Upper lobe of right lung (tissue), 1 donor: ENCODE data around the gene GLT6D1. TPM values are rescaled to one million over a fixed set of nuclear protein-coding genes. Genes with fewer than 3 reads are reported as not detected.

Source experiments
- ATAC-seq: fragments of 200-7000 bp; cut with Tn5 transposase; one replicate; pipeline ENCODE4 v1.9.1; 2020; ENCODE audit warnings: mild to moderate bottlenecking, moderate library complexity
- DNase-seq: peaks from one replicate; pipeline ENCODE4 v3.0.0-alpha.2; 2020
- H3K27ac ChIP-seq: fragments of 200-600 bp; one replicate; pipeline ENCODE4 v1.8.0; 2022
- H3K27me3 ChIP-seq: fragments of 200-600 bp; one replicate; pipeline ENCODE4 v1.8.0; 2022; ENCODE audit warnings: mild to moderate bottlenecking
- H3K36me3 ChIP-seq: fragments of 200-600 bp; one replicate; pipeline ENCODE4 v1.8.0; 2022
- H3K4me1 ChIP-seq: fragments of 200-600 bp; one replicate; pipeline ENCODE4 v1.8.0; 2022
- H3K4me3 ChIP-seq: fragments of 200-600 bp; one replicate; pipeline ENCODE4 v1.8.0; 2022; ENCODE audit warnings: mild to moderate bottlenecking
- H3K9me3 ChIP-seq: fragments of 200-600 bp; one replicate; pipeline ENCODE4 v1.8.0; 2022
- intact Hi-C: fragments of 100-400 bp; cut with DNase I; formaldehyde crosslinking; loops from one replicate; pipeline ENCODE4 v1.11.0; 2022
- total RNA-seq: library from RNA; stranded (reverse); fragmentation: NEBNext Ultra II Directional; extraction: Animal tissue kit (Norgen Biotek cat#: 25700); gene quantifications from one replicate; pipeline ENCODE4 v1.2.1, GENCODE V29; 2021
- TF ChIP-seq, protein P1 (sequence below): fragments of 200-600 bp; IDR thresholded peaks from one replicate; pipeline ENCODE4 v1.8.0; 2022; ENCODE audit warnings: antibody characterized with exemption
- donor health status: DM: no; HTN: yes; CAD: no; lungs with severe emphysema.

Gene GLT6D1
- total RNA-seq, 1 donor from 2014 or later = not detected

DNA sequence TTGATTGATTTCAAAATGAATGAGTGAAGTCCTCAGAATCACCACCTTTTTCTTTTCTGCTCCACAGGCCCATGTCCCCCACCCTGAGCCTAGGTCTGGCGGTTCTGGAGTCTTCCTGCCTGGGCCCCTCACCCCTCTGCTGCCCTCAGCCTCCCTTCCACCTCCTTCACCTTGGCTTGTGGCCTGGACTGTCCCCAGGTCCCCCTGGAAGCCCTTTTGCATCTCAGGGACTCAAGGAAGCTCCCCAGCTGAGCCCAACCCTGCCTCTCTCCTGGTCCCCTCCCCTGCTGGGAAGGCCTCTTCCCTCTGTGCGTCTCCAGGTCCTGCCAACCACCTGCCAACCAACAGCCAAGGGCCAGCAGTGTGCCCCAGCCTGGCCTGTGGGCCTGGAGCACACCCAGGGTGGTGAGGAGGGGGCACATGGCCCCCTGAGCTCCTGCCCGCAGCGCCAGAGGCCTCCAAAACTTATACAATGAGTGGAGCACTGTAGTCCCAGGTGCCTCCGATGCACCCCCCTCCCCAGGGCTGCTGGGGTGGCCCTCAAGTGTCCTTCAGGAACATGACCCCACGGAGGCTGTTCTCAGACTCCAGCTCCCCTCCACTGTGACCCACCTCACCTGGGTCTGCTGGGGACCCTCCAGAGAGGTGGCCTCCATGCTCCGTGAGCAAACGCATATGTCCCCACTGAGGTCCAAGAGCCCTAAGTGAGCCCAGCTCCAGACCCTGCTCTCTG is 20.3 kb downstream of the GLT6D1 start:
- H3K27me3 ChIP-seq = peaks cover 29% of the 10 kb centered on the region

GRCh38 chr9:135617991-135618411 is 21.3 kb downstream of the GLT6D1 start:
- Histone ChIP-seq H3K9me3 (no peaks in the 10 kb centered on the region), H3K27me3 (peaks cover 31% of the 10 kb centered on the region), H3K36me3 (no peaks in the 10 kb centered on the region), H3K4me1 (no peaks in the 10 kb centered on the region), H3K27ac (no peak overlapping the region), H3K4me3 (no peak overlapping the region)
- DNase-seq = no peak
- TF ChIP-seq, protein P1, sequence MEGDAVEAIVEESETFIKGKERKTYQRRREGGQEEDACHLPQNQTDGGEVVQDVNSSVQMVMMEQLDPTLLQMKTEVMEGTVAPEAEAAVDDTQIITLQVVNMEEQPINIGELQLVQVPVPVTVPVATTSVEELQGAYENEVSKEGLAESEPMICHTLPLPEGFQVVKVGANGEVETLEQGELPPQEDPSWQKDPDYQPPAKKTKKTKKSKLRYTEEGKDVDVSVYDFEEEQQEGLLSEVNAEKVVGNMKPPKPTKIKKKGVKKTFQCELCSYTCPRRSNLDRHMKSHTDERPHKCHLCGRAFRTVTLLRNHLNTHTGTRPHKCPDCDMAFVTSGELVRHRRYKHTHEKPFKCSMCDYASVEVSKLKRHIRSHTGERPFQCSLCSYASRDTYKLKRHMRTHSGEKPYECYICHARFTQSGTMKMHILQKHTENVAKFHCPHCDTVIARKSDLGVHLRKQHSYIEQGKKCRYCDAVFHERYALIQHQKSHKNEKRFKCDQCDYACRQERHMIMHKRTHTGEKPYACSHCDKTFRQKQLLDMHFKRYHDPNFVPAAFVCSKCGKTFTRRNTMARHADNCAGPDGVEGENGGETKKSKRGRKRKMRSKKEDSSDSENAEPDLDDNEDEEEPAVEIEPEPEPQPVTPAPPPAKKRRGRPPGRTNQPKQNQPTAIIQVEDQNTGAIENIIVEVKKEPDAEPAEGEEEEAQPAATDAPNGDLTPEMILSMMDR = no peak
- intact Hi-C loops = no loop called here
- no peak for ATAC-seq

More for the DNA sequence above, 20.3 kb downstream of the GLT6D1 start:
- H3K4me3 ChIP-seq = no peak overlapping the region
- no peak for ATAC-seq
- no peak for DNase-seq
- H3K27ac ChIP-seq = no peak overlapping the region
- TF ChIP-seq, protein P1 = no peak
- no peaks in the 10 kb centered on the region for H3K4me1 ChIP-seq
- no peaks in the 10 kb centered on the region for H3K36me3 ChIP-seq
- H3K9me3 ChIP-seq = no peaks in the 10 kb centered on the region
- intact Hi-C loops = no loop called here

DNA sequence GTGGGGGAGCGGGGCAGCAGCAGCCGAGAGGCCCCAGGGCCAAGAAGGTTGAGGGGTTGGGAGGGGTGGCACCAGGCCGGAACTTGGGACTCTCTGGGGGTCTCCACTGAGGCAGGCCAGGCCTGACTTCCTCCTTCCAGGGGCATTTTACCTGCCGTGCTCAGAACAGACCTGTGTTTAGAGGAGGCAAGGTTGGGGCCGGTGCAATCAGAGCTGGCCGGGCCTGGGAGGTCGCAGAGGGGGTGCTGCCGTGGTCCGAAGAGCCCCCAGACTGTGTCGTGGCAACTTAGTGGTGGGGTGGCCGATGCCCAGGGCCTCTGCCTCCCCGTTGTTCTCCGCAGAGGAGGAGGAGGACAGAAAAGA is 21.8 kb downstream of the GLT6D1 start:
- Histone ChIP-seq H3K9me3 (no peaks in the 10 kb centered on the region), H3K4me3 (no peak overlapping the region), H3K4me1 (no peaks in the 10 kb centered on the region), H3K27ac (no peak overlapping the region), H3K27me3 (peaks cover 31% of the 10 kb centered on the region), H3K36me3 (no peaks in the 10 kb centered on the region)
- intact Hi-C loops = no loop called here
- TF ChIP-seq, protein P1 = no peak
- ATAC-seq (no peak), DNase-seq (no peak)

DNA sequence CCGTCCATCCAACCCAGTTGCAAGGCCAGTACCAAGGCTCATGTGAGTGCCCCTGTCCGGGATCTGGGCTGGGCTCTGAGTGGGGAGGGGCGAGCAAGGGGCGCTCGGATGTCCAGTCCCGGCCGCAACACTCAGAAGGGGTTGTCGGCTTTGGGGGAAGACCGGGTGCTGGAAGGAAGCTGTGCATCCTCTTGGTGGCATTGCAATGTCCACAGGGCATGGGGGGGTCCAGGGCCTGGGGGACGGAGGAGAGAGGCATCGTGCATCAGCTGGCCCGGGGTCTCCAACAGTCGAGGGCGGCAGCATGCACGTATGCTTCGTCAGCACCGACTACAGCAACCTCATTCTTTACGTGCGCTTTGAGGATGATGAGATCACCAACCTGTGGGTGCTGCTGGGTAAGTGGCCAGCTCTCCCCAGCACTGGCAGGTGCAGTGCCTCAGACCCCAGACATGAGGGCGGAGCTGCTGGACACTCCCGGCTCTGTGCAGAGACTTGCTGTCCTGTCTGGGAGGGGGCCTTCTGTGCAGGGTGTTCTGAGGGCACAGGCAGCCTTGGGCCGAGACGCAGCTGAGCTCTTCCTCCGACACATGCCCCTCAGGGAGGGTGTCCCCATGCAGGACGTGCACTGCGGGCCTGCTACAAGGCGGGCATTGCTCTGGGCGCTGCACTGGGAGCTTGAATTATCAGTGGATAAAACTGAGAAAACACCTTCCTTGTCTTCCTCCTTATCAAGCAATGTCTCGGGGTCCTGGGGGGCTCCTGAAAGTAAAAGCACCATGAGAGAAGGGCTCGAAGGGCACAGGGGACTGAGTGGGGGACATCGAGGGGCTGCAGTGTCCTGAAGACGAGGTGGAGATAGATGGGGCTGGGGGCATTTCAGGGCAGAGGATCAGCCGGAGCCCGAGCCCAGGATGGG is 22.5 kb downstream of the GLT6D1 start:
- Histone ChIP-seq H3K36me3 (no peaks in the 10 kb centered on the region), H3K4me1 (no peaks in the 10 kb centered on the region), H3K27me3 (peaks cover 27% of the 10 kb centered on the region), H3K27ac (no peak overlapping the region), H3K9me3 (no peaks in the 10 kb centered on the region), H3K4me3 (no peak overlapping the region)
- DNase-seq (no peak), ATAC-seq (no peak)
- TF ChIP-seq, protein P1 = no peak
- intact Hi-C loops = no loop called here

GRCh38 chr9:135615666-135616618 is 23.4 kb downstream of the GLT6D1 start:
- Histone ChIP-seq H3K27ac (no peak overlapping the region), H3K4me3 (no peak overlapping the region), H3K27me3 (peaks cover 18% of the 10 kb centered on the region), H3K36me3 (no peaks in the 10 kb centered on the region), H3K4me1 (no peaks in the 10 kb centered on the region), H3K9me3 (no peaks in the 10 kb centered on the region)
- DNase-seq = no peak
- intact Hi-C loops = no loop called here
- TF ChIP-seq, protein P1 = no peak
- no peak for ATAC-seq
